NOMO-1 (cell line): Measurements from ENCODE around the gene ITGB1BP2.
A peak's percentile ranks its signal among the peaks of the same experiment; 100 is the strongest.
"Not testable (repeated sequence)": the region's sequence is repeated elsewhere in the genome, so short reads cannot be mapped to it uniquely, and the experiment has no call there.

Experiments
- DNase-seq, 2 experiments: peaks; one replicate each; lab custom pipeline; 2025; ENCODE audit not compliant: unreplicated experiment in 2 of 2; lab: John Stamatoyannopoulos, UW

Gene ITGB1BP2

DNA sequence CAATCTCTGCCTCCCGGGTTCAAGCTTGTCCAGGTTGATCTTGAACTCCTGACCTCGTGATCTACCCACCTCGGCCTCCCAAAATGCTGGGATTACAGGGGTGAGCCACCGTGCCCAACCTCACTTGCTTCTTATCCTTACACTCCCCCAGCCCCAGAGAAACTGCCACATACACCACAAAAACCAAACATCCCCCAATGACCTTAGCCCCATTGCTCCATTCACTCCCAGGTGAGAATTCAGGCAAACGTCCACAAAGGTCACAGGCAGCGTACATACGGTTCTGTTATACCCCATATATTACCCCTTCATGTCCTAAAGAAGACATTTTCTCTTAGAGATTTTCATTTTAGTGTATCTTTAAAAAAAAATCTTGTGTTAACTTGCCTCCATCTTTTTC lies 1.1 kb upstream of the ITGB1BP2 start:
- DNase-seq = not testable (repeated sequence)

DNA sequence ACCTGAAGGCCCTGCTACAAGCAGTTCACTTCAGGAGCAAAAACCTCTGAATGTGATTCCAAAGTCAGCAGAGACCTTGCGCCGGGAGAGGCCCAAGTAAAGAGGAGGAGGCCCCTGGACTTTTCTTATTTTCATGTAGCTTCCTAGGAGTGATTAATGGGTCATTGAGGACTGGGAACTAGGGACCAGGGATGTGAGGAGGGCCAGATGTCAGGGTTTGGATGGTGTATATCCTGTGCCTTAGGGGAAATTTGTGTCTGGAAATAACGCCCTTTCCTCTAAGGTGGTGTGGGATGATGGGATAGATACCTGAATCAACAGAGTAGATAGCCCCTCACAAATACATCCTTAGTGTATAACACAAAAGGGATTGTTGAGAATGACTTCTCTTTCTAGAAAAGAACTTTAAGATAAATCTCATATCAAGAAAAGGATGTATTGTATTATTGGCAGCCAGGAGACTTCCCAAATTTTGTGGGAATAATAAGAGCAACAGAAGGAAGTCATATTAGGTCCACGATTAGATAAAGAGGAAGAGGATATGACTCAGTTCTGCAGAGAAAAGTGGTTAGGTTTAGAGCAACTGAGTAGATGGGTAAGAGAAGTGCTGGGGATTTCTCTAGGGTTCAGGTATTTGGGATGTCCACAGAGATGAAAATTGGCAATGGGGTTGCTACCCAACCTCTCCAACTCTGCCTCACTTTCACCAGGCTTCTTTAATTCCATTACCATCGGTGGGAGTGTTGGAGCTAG lies 1.1 kb downstream of the ITGB1BP2 start:
- DNase-seq = peak in 1 of 2 experiments; percentile 40

DNA sequence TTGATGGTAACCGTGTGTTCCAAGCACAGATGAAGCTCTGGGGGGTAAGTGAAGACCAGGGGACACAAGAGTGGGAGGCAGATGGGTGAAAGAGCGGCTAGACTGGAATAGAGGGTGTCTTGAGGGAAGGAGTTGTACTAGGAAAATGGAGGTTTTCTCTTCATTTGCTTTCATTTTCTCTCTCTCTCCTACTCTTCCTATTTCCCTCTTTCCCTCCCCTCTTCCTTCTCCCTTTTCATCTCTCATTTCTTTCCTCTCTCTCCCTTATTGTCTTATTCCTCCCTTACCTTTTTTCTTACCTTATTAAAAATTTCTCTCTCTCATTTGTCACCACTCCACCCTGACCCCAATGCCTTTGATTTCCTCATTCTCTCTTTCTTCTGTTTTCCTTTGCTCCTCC lies 3.0 kb downstream of the ITGB1BP2 start:
- no peak for DNase-seq

DNA sequence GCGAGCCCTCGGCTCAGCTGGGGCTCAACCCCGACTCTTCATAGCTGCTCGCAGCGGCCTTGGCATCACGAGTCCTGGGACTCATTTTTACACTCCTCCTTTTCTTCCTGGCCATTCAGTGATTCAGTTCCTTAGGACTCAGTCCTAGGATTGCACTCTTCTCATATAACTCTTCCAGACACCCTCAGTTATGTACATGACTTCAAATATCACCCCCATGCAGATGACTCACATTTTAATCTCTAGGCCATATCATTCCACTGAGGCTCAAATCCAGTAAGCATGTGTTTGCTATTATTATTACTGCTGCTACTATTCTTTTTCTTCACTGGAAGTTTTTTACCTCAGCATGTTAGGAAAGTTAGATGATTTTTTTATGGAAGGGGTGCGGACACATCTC lies 14.4 kb downstream of the ITGB1BP2 start:
- DNase-seq = no peak

DNA sequence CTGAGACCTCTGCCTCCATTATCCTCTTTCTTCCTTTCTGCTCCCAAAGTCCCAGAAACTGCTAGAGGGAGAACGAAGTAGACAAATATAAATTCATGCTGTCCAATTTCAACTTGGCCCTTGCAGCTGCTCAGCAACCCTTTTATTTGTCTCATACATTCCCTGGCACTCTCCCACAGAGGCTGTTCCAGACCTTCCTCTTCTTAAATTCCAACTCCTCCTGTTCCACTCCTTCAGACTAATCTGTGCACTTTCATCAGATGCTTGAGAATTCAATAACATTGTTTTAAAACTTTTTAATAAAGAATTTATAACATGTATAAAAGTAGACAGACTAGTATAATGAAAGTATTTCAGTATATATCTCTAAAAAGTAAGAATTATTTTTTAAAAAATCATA lies 15.4 kb downstream of the ITGB1BP2 start:
- DNase-seq = not testable (repeated sequence)

DNA sequence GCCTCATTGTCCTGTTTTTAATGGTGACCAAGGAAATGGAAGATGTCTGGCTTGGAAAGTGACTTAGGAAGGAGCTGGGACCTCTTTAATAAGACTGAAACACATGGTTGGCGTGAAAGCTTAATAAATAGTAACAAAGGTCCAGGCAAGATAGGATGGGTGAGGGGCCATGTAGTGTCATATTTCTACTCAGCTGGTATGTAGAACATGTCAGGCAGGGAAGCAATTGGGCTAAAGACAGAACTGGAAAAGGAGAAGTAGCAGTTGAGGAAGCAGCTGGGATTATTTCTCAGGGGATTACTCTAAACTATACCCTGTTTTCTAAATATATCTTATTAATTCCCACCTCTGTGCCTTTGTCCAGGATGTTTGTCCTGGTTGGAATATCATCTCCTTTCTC lies 18.6 kb downstream of the ITGB1BP2 start:
- DNase-seq = peak in 1 of 2 experiments; percentile 3

DNA sequence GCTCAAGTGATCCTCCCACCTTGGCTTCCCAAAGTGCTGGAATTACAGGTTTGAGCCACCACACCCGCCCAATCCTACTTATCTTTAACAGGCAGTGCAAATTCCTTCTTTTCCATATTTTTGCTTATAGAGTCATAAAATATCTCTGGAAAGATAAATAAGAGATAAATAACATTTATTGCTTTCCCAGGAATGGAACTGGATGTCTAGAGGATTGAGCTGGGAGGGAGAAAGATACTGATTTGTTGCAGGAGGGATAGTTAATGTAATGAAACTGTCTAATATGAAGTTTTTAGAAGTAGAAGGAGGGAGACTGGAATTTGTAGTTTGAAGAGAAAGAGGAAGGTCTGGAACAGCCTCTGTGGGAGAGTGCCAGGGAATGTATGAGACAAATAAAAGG lies 20.2 kb downstream of the ITGB1BP2 start:
- no peak for DNase-seq

DNA sequence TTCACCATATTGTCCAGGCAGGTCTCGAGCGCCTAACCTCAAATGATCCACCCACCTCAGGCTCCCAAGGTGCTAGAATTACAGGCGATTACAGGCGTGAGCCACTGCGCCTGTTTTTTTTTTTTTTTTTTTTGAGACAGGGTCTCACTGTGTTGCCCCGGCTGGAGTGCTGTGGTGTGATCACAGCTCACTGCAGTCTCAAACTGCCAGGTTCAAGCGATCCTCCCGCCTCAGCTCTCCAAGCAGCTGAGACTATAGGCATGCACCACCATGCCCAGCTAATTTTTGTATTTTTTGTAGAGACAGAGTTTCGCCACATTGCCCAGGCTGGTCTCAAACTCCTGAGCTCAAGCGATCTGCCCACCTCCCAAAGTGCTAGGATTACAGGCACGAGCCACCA lies 22.9 kb downstream of the ITGB1BP2 start:
- DNase-seq = not testable (repeated sequence)

DNA sequence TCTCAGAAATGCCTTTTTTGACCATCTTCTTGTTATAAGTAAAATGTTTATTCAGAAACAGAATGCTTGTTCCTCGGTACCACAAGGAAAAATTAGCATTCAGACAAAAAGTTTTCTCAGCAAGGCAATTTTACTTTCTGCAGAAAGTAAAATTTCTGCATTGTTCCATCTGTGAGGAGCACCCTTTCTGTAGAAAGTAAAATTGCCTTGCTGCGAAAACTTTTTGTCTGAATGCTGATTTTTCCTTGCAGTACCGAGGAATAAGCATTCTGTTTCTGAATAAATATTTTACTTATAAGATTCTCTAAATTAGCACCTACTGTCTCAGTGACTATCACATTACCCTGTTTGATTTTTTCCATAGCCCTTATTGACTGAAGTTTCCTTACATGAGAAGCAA lies 24.8 kb downstream of the ITGB1BP2 start:
- no peak for DNase-seq

DNA sequence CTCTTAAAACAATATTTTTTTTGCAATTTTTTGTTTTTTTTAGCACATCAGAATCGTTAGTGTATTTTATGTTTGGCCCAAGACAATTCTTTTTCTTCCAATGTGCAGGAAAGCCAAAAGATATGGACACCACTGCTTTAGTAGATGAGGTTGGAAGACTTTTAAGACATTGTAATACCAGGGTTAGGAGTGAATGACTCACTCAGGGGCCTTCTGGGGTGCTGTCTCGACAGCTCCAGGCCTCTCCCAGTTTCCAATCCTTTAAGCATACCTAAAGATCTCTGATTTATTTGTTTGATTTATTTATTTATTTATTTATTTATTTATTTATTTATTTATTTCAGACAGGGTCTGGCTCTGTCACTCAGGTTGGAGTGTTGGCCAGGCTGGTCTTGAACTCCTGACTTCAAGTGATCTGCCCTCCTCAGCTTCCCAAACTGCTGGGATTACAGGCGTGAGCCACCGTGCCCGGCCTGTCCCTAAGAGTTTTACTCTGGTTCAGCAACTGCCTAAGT lies 47.7 kb downstream of the ITGB1BP2 start:
- not testable (repeated sequence) for DNase-seq

DNA sequence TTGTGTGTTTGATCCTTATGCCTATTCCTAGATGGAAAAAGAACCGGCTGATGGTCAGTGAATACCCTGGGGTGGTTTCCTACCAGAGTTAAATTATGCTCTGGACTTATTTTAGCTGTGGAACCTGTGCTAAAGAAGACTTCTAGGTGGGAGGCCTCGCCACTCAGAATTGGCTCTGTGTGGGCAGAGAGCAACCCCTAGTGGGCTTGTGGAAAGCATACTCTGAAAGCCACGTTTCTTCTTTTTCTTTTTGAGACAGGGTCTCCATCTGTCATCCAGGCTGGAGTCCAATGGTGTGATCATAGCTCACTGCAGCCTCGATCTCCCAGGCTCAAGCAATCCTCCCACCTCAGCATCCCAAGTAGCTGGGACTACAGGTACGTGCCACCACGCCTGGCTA lies 48.3 kb downstream of the ITGB1BP2 start:
- not testable (repeated sequence) for DNase-seq

DNA sequence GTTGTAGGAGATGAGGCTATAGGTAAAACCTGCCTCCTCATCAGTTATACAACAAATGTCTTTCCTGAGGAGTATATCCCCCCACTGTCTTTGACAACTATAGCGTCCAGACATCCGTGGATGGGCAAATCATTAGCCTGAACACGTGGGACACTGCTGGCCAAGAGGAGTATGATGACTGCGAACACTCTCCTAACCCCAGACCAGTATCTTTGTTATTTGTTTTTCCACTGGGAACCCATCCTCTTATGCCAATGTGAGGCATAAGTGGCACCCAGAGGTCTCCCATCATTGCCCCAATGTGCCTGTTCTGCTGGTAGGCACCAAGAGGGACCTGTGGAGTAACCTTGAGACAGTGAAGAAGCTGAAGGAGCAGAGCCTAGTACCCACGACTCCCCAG lies 50.9 kb downstream of the ITGB1BP2 start:
- DNase-seq = not testable (repeated sequence)
